Glomerular endothelial cell (primary cell): ENCODE results near the gene ANGPTL5. TPM values are rescaled to one million over a fixed set of nuclear protein-coding genes. Genes with fewer than 3 reads are reported as not detected.
"Not testable (repeated sequence)": the region's sequence is repeated elsewhere in the genome, so short reads cannot be mapped to it uniquely, and the experiment has no call there.

ENCODE experiments used
- DNase-seq: peaks from one replicate; pipeline ENCODE4 v3.0.0-alpha.2; 2011; ENCODE audit warnings: low read depth, low spot score; ENCODE audit errors: extremely low read depth
- total RNA-seq: library from RNA; depleted of rRNA; stranded (reverse); fragments of >200 nt; gene quantifications from 2 replicates; pipeline ENCODE4 v1.2.3, GENCODE V29; 2015

ANGPTL5 gene
- total RNA-seq, 1 donor from 2014 or later = not detected

DNA sequence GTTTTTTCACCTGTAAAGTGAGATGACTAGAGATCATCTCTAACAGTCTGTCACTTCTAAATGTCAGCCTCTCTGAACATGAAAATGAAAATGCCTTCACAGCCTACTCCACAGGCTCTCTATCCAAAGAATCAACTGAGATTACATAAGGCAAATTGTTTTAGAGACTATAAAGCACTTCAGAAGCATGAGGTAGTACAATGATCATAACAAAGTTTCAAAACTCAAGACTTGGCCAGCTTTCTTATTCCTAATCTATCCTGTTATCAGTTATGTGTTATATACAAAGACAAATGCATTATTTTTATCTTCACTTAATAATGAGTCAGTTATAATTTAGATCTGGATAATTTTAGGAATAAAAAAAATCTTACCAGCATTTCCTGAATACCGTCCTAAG lies 21.8 kb downstream of the ANGPTL5 start:
- DNase-seq = no peak

DNA sequence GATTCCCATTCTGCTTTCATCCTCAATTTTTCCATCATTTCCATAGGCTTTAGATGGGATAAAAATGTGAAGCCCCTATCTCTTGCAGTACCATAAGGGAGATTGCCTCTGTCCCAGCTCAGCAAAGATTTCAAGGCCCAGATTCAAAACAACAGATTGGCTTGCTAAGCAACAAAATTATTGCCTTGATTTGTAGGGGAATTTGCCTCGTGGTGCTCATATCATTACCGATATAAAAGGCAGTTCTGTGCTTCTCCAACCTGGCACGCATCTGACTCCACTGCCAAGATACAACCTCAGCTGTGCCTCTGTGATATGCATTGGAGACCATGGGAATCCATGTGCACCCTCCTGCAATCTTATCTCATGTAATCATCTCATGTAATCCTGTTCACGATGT lies 26.6 kb downstream of the ANGPTL5 start:
- no peak for DNase-seq

DNA sequence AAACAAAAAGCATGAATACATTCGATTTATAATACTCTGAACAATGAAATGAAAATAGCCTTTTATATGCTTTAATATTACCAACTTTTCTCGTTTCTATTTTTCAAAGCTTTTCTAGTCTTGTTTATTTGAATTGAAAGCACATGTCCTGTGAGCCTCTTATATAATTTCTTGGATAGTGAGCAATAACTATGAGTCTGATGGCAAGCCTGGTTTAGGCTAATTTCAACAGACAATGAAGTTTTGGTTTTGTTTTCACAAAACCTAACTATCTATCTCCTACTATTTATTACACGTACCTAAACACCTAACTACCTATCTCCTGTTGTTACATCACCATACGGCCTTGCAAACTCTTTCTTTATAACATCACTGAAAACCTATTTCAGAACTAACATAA lies 30.7 kb downstream of the ANGPTL5 start:
- no peak for DNase-seq

- DNase-seq = no peak
Observed at GRCh38 chr11:101881586-101881985, 34.7 kb downstream of the ANGPTL5 start.

DNA sequence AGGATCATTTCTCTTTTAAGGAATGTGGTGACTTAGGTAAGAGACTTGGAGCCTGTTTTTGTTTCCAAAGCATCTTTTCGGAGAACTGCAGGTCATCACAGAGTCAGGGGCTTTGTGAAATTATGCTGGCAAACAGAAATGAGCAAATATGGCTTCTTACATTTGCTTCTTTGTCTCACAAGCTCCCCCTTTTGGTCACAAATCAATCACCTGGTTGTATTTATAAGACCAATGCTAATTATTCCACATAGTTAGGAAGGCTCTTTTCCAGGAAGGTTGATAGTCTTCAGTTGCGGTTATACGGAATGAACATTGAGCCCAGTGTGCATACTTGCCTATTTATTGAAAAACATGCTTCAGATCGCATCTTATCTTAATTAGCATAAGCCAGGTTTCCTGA lies 36.1 kb downstream of the ANGPTL5 start:
- DNase-seq = peak; percentile 51

DNA sequence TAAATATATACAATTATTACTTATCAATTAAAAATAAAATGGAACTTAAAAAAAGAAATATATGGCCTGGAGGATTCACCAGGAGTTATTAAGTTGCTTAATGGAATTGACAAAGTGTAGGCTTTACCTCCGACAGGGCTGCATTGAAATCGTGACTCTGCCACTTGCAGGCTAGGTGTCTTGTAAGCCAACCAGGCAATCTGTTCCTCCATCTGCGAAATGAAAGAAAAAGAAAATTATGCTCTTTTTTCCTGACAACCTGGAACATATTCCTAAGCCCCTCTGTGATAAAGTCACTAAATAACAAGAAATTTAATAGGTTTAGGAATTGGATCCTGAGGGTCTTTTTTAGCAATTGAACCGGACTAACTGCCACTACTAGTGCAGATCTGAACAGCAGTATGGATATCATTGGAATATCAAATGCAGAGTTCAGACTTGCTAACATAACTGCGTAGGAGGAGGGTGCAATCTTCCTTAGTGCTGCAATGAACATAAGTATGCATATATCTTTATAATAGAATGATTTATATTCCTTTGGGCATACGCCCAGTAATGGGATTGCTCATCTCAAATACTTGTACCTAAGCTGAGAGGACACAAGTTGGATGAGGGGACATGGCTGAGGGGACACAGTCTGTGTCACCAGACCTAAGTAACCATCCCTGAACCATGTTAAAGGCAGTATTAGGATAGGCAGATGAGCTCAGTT lies 44.0 kb downstream of the ANGPTL5 start:
- DNase-seq = no peak

DNA sequence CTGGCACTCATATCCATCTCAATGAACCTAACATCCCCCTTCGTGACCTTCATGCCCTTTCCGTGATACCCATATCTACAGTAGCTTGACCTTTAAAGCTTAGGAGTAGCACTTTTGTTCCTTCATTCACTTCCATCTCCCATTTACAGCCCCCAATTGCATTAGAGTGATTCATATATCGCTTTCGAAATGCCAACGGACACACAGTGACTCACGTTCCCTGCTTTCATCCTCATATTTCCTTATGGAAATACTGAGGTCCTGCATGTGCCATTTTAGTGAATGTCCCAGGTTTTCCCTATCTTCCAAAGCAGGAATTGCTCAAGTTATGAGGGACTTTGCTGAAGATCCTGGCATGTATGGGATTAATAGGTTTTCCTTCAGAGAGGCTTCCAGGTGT lies 45.8 kb downstream of the ANGPTL5 start:
- peak; percentile 48 for DNase-seq

DNA sequence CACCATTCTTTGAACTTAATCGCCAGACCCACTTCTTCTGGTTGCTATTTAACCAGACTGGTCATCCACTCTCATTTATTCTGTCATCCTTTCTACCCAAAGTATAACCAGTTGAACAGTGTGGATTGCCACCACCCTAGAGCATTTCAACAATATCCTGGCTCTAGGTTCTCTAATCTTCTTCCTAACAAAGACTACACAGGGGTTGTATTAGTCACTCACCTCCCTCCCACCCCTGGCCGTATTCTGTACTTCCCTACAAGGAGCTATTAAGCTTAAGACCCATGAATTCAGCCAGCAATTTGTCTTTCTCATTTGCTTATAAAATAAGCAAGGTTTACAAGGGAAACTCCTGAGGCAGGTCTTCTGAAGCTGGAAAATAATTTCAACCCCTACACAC lies 48.4 kb downstream of the ANGPTL5 start:
- DNase-seq = no peak

DNA sequence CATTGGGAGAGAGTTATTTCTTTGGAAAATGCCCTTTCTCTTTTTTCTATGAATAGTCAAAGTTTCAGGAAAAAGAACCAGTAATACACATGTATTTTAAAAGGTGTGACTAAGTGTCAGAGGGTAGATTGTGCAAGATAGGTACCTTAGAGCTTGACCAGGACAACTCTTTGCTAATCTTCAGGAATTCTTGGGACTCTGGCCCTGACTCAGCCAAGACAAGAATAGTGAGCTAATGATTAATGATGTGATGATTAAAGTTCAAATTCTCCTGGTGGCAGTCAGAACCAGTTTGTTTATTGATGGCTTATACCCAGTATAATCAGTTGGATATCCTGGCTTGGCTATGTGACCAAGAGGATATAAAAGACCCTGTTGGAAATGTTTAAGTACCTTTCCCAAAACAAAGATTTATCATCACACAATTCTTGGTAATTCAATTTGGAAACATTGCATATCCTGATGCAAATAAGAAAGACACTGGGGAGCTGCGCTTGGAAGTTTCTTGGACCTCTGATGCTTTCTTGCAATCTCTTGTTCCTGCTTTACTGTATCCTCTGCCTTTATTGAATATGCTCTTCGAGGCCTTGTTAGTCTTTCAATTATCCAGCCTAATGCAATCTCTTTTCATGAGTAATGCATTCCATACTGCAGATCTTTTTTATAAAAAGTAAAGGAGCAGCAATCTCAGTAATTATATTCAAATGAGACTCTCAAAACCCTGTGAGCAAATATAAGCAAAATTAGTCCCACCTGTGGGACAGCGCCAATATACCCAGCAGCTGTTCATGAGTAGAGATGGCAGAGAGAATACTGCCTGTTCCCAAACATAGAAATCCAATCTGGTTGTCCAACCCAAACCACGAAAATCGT lies 49.5 kb downstream of the ANGPTL5 start:
- no peak for DNase-seq

DNA sequence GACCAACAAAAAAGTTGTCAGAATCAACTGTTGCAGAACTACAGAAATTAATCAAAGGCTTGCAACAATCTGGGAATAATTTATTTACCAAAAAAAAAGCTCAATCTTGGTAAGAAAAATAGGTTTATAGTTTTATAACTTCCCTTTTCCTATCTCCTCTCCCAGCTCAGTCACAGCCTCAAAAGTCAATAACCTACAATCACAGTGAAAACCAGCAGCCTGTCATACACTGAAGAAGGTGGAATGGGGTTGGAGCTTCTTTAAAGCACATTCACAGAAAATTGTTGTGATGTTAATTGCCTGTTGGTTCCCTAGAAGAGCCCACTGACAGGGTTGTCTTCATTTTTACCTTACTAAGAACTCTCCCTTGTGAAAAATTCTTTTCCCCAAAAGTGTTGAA lies 52.2 kb downstream of the ANGPTL5 start:
- DNase-seq = no peak

GRCh38 chr11:101863361-101863760 lies 53.0 kb downstream of the ANGPTL5 start:
- no peak for DNase-seq

DNA sequence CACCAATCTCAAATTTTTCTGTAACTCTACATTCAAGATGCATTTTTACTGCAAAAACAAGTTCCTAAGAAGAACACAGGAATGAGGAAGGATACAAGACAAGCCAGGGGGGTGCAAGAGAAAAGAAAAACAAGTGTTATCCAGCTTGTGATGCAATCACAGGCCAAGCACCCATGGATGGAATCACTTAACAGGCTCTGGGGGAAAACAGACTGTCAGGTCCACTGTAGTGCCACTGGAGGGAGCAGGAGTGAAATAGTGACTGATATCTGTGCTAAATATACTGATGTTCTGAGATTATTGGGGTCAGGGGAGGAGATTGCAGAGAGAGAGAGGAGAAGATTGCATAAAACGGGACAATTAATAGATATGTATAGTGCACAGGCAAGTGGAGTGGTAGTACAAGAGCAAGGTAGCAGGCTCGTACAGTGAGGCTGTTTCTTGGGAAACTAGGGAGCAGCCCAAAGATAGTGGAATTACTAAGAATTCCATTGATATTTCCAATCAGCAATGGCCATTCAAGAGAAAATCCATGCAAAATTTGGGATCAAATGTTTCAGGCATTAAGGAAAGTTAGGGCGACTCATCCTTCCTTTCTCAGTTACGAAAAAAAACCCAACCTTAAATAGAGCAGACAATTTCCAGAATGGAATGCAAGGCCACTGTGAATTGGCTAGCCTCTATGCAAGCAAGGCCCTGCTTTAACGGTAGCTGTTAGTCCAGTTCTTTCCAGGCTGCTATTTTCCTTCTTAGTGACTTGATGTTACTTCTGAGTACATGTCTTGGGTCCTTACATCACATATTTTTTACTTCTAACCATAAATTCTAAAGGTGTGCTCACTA lies 53.7 kb downstream of the ANGPTL5 start:
- no peak for DNase-seq

- DNase-seq = no peak
Observed at GRCh38 chr11:101860696-101861427, 55.5 kb downstream of the ANGPTL5 start.

GRCh38 chr11:101852260-101852659 lies 64.1 kb downstream of the ANGPTL5 start:
- not testable (repeated sequence) for DNase-seq

DNA sequence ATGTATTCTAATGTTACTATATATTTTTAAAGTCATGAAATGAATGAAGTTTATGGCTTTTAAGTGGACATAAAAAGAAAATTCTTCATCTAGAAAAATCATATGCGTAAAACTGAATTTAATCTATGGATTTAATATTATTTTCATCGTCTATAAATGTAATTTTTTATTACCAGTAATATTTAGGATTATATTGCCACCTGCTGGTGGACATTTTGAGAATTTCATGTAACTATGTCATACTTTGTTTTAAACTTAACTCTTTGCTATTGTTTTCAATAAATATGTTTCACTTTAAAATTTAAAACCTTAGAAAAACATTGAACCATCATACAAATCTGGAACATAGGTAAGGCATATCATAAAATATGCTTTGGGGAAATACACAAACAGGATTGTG lies 68.1 kb downstream of the ANGPTL5 start:
- DNase-seq = no peak

GRCh38 chr11:101844608-101845007 lies 71.7 kb downstream of the ANGPTL5 start:
- DNase-seq = no peak

DNA sequence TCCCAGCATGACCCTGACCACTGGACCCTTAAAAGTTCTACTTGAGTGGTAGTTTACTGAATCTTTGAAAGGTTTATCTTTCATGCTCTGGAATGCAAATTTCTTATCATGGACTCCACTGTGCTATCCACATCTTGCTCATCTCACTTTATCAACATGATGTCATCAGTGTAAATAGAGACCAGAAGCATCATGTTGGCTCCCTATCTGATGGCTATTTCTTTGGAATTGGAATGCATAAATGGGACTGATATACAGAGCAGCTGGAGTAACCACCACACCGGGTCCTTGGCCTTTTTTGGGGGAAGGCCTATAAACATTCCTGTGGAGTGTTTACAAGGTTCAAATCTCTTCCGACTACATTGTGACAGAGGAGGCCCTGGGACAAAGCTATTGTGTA lies 75.6 kb downstream of the ANGPTL5 start:
- no peak for DNase-seq
